Putamen (tissue), 1 donor: Measurements from ENCODE around the gene P2RX7.
"Not testable (repeated sequence)": the region's sequence is repeated elsewhere in the genome, so short reads cannot be mapped to it uniquely, and the experiment has no call there.

ENCODE experiments used
- DNase-seq: peaks from one replicate; pipeline ENCODE4 v3.0.0-alpha.2; 2016; ENCODE audit warnings: low spot score

The P2RX7 gene

GRCh38 chr12:121172145-121172544 lies 39.5 kb downstream of the P2RX7 start:
- DNase-seq = no peak

GRCh38 chr12:121175383-121176119 lies 42.9 kb downstream of the P2RX7 start:
- no peak for DNase-seq

DNA sequence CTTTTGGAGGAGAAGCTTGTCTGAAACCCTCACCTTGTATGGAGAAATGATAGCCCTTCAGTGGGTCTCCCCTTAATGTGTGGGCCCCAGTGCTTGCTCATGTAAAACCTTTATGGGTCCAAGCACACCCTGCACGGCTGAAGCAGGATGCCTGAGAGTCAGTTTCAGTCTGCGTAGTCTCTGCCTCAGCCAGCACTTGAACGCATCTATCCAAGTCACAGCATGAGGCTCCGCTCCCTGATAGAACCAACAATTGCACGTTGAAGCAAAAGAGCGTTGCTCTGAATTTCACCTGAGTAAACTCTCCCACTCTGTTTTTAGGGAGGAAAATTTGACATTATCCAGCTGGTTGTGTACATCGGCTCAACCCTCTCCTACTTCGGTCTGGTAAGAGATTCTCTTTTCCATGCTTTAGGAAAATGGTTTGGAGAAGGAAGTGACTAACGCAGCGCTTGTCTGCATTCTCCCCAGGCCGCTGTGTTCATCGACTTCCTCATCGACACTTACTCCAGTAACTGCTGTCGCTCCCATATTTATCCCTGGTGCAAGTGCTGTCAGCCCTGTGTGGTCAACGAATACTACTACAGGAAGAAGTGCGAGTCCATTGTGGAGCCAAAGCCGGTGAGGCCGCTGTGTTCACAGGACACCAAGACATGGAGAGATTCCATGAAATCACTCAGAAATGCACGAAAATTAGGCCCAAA lies 44.3 kb downstream of the P2RX7 start:
- DNase-seq = no peak

DNA sequence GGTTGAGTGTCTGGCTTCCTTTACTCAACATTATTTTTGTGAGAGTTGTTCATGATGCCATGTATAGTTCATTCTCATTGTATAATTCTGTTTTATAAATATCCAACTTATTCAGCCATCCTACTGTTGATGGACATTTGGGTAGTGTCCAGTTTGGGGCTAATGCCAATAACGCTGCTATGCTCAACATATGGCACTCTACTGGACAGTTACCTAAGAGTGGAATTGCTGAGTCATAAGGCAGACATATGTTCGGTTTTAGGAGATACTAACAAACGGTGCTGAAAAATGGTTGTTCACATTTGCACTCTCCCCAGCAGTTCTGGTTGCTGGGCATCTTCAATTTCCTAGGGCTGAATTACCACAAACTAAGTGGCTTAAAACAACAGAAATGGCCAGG lies 48.5 kb downstream of the P2RX7 start:
- DNase-seq = no peak

GRCh38 chr12:121182222-121182893 lies 49.7 kb downstream of the P2RX7 start:
- DNase-seq = no peak

- DNase-seq = no peak
These were observed 51.7 kb downstream of the P2RX7 start for GRCh38 chr12:121184425-121184824.

DNA sequence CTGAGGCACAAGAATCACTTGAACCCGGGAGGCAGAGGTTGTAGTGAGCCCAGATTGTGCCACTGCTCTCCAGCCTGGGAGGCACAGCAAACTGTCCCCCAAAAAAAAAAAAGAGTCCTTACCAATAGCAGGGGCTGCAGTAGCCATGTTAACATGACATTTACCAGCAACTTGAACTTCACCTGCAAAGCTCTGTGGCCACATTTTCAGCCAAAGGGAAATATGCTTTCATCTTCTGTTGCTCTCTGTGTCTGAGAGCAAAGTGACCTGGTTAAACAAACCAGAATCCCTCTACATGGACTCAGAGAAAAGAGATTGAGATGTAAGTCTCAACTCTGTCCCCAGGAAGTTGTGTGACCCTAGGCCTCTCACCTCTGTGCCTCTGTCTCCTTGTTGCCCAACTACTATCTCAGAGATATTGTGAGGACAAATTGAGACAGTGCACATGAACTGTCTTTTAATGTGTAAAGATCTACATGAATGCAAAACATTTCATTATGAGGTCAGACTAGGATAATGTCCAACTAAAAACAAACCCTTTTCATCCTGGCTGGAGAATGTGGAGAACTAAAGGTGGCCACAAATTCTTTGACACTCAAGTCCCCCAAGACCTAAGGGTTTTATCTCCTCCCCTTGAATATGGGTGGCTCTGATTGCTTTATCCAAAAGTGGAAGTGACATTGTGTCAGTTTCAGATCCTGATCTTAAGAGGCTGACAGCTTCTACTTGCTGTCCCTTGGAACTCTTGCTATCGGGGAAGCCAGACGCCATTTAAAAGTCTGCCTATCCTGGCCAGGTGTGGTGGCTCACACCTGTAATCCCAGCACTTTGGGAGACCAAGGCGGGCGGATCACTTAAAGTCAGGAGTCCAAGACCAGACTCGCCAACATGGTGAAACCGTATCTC lies 52.6 kb downstream of the P2RX7 start:
- no peak for DNase-seq

DNA sequence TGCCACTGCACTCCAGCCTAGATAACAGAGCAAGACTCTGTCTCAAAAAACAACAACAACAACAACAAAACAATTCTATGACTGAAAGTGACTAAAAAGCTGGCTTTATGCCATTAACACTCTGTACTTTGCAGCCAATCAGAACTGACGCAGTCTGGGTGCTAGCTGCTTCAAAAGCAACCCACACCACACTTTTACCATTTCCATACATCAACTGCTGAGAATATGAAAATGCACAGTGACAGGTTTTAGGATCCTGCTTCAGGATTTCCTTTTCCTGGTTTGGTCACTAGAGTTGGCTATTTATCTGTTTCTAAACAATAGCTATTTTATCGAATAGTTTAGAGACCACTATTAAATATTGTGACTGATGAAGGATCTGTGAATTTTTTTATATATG lies 54.1 kb downstream of the P2RX7 start:
- no peak for DNase-seq

GRCh38 chr12:121187501-121187900 lies 54.8 kb downstream of the P2RX7 start:
- DNase-seq = no peak

DNA sequence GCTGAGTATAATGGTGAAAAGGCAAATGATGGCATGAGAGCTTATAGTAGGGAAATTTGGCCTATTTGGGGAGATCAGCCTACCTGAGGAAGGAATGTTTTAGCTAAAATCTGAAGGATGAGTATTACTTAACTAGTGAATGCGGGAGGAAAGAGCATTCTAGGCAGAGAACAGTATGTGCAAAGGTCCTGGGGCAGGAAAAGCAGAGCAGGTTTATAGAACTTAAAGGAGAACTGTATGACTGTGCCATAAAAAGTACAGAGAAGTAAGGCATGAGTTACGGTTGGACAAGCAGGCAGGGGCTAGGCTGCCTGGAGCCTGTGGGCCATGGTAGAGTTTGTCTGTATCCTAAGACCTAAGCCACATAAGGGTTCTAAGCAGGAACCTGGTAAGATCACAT lies 55.6 kb downstream of the P2RX7 start:
- no peak for DNase-seq

DNA sequence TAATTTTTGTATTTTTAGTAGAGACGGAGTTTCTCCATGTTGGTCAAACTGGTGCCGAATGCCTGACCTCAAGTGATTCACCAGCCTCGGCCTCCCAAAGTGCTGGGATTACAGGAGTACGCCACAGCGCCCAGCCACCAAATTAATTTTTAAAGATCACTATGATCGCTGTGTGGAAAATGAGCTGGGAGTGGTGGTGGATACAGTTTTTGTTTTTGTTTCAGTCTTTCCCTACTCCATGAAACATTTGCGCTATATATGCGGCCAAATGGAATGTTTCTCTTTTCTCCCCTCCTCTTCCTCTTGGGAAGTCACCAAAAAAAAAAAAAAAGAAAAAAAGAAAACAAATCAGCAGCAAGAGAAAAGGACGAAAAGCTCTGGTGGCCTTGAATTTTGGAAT lies 56.5 kb downstream of the P2RX7 start:
- DNase-seq = no peak

DNA sequence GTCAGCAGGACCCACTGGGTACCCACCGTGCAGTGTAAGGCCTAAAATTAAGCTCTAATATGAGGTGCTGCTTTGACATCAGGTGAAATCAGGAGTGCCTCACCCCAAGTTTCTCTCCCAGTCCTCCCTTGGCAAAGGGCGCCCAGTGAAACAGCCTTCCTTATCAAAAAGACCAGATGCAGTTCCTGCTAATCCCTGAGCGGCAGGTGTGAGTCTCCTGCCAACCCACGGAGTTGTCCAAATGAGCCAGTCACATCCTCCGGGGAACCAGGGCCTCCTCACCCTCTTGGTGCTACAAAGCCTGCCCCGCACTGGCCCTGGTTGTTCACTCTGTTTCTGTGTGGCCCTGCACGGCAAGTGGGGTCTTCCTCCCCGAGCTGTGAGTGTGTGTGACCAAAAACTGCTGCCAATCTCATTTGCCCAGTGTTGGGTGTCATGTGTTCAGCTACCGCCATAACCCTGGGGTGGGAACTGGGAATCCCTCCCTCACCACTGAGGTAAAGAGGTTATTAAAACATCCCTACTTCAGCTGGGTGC lies 57.0 kb downstream of the P2RX7 start:
- no peak for DNase-seq

GRCh38 chr12:121190523-121191031 lies 57.9 kb downstream of the P2RX7 start:
- no peak for DNase-seq

GRCh38 chr12:121191151-121191550 lies 58.5 kb downstream of the P2RX7 start:
- DNase-seq = no peak

DNA sequence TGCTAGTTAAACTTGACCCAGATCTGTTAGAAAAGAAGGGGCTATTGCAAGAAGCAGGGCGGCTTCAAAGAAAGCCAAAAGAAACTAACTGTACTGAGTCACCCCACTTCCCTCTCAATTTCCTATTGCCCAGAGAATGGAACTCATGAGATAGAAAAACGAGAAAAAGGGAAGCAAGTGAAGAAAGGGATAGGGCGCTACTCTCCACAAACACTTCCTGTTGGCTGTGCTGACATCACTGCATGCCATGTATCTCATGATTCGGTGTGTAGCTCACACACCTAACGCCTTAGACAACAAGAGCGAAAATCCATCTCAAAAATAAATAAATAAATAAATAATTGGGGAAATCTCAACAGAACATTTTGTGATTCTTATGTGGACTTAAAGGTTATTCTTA lies 64.2 kb downstream of the P2RX7 start:
- no peak for DNase-seq

DNA sequence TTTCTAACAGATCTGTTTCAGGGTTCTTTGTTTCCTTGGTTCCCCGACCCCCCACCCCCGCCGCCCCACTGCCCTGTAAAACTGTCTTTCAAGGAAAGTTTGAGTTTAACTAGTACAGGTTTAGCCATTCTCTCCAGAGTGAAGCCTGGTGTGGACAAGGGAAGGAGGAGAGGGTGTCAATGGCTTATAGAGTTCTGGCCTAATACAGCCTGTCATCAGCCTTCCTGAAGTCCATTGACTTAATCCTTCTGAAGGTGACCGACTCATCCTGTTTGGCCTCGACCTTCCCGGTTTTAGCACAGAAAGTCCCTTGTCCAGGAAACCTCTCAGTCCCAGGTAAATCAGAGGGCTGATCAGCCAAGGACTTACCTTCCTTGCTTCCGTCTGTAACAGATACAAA lies 66.3 kb downstream of the P2RX7 start:
- no peak for DNase-seq

DNA sequence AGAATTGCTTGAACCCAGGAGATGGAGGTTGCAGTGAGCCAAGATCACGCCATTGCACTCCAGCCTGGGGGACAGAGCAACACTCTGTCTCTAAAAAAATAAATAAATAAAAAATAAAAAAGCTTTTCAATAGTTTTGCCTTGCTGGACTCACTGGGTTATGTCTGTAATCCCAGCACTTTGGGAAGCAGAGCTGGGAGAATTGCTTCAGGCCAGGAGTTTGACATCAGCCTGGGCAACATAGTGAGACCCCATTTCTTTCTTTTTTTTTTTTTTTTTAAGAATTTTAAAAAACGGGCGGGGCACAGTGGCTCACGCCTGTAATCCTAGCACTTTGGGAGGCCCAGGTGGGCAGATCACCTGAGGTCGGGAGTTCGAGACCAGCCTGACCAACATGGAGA lies 68.5 kb downstream of the P2RX7 start:
- DNase-seq = not testable (repeated sequence)

GRCh38 chr12:121202407-121203355 lies 70.0 kb downstream of the P2RX7 start:
- DNase-seq = no peak

DNA sequence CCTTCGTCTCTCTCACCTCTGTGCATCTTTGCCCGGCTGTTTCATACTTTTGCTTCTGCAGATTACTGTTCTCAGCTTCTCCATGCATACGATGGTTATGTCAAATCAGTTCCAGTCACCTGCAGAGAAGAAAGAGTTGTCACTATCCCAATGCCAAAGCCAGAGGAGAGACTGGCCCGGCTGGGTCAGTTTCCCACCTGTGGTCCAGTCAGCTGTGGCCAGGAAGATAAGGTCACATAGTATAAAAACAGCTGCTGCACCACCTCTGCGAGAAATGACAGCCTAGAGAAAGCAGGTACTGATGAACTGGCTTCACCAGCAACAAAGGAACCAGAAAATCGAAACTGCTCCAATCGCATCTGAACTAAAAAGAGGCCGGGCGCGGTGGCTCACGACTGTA lies 70.8 kb downstream of the P2RX7 start:
- DNase-seq = no peak

DNA sequence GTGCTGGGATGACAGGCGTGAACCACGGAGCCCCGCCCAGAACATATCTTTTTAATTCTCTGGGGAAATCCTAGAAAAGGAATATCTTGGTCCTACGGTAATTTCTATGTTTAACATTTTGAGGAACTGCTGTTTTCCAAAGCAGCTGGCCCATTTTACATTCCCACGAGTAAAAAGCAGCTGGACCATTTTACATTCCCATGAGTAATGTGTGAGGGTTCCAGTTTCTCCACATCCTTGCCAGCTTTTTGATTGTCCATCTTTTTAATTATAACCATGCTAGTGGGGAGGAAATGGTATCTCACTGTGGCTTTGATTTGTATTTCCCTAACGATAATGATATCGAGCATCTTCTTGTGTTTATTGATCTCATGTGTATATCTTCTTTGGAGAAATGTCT lies 72.8 kb downstream of the P2RX7 start:
- DNase-seq = no peak
